HepG2 (cell line): Measurements from ENCODE around the gene TANGO2. TPM values are rescaled to one million over a fixed set of nuclear protein-coding genes. Genes with fewer than 3 reads are reported as not detected.

Experiments used
- AHR ChIP-seq: IDR thresholded peaks from 2 replicates; pipeline ENCODE4 v1.6.1; 2018; ENCODE audit warnings: missing genetic modification reagents, missing compliant biosample characterization
- ARID5B ChIP-seq: IDR thresholded peaks from 2 replicates; pipeline ENCODE4 v1.4.0; 2020; ENCODE audit warnings: mild to moderate bottlenecking, missing genetic modification reagents
- DNMT1 ChIP-seq: sonication (generic); formaldehyde crosslinking; IDR thresholded peaks from 2 replicates; pipeline ENCODE4 v1.5.1; 2020; ENCODE audit warnings: mild to moderate bottlenecking, missing genetic modification reagents
- FOXO4 ChIP-seq: sonication (generic); formaldehyde crosslinking; conservative IDR thresholded peaks from 2 replicates; pipeline ENCODE4 v1.8.1; 2023; ENCODE audit warnings: missing genetic modification reagents
- KIAA2018 ChIP-seq: sonication (generic); formaldehyde crosslinking; IDR thresholded peaks from 2 replicates; pipeline ENCODE4 v1.5.0; 2020; ENCODE audit warnings: mild to moderate bottlenecking, missing genetic modification reagents, borderline replicate concordance
- NONO ChIP-seq, 2 experiments: fragments of 450-650 bp in 1 of 2; sonication (generic) in 1 of 2; formaldehyde crosslinking in 1 of 2; IDR thresholded peaks in 1 of 2; conservative IDR thresholded peaks in 1 of 2; 2 replicates each; pipeline versions ENCODE4 v1.6.1 to v1.8.0; 2017 to 2022; ENCODE audit warnings: mild to moderate bottlenecking in 1 of 2, missing genetic modification reagents in 1 of 2, moderate library complexity in 1 of 2
- PHF5A ChIP-seq: IDR thresholded peaks from one replicate; pipeline ENCODE4 v1.6.1; 2018; ENCODE audit warnings: low read depth, missing genetic modification reagents; ENCODE audit not compliant: unreplicated experiment
- PITX1 ChIP-seq: sonication (generic); formaldehyde crosslinking; IDR thresholded peaks from 2 replicates; pipeline ENCODE4 v1.5.1; 2020; ENCODE audit warnings: mild to moderate bottlenecking, missing genetic modification reagents
- POLR2G ChIP-seq: fragments of 200-400 bp; formaldehyde crosslinking; IDR thresholded peaks from 2 replicates; pipeline ENCODE4 v1.6.1; 2018; ENCODE audit warnings: mild to moderate bottlenecking, low read depth, low read length, moderate library complexity
- SP140L ChIP-seq: sonication (generic); formaldehyde crosslinking; IDR thresholded peaks from 2 replicates; pipeline ENCODE4 v1.4.0; 2020; ENCODE audit warnings: missing genetic modification reagents, borderline replicate concordance
- SRSF1 ChIP-seq: fragments of 200-400 bp; formaldehyde crosslinking; optimal IDR thresholded peaks from 2 replicates; pipeline ENCODE3; 2017; ENCODE audit warnings: mild to moderate bottlenecking, low read depth, low read length, moderate library complexity
- ZBTB42 ChIP-seq: sonication (generic); formaldehyde crosslinking; IDR thresholded peaks from 2 replicates; pipeline ENCODE4 v1.5.0; 2020; ENCODE audit warnings: mild to moderate bottlenecking, missing genetic modification reagents
- ZNF20 ChIP-seq: sonication (generic); formaldehyde crosslinking; IDR thresholded peaks from 2 replicates; pipeline ENCODE4 v1.4.0; 2020; ENCODE audit warnings: mild to moderate bottlenecking, moderate library complexity, missing genetic modification reagents
- ZNF33B ChIP-seq: sonication (generic); formaldehyde crosslinking; IDR thresholded peaks from 2 replicates; pipeline ENCODE4 v1.5.1; 2020; ENCODE audit warnings: mild to moderate bottlenecking, missing genetic modification reagents
- ZNF672 ChIP-seq: sonication (generic); formaldehyde crosslinking; IDR thresholded peaks from 2 replicates; pipeline ENCODE4 v1.8.1; 2022; ENCODE audit warnings: missing genetic modification reagents
- polyA plus RNA-seq, 8 experiments: library from polyadenylated mRNA; depleted of rRNA in 3 of 8; stranded (reverse) in 7 of 8; unstranded in 1 of 8; fragments of >200 nt; fragmentation: Illumina TruSeq in 4 of 8; extraction: Trizol in 4 of 8; gene quantifications; 2 replicates each; pipeline versions ENCODE4 v1.2.1 to v1.2.3, GENCODE V29; 2011 to 2016; ENCODE audit warnings: low read depth in 4 of 8, missing spikeins in 1 of 8, mixed read lengths in 1 of 8; ENCODE audit not compliant: insufficient read depth in 1 of 8
- total RNA-seq, 5 experiments: library from RNA; depleted of rRNA; stranded (reverse); fragments of >200 nt; fragmentation: Illumina TruSeq; extraction: Trizol; gene quantifications; 2 replicates each; pipeline ENCODE4 v1.2.3, GENCODE V29; 2016; ENCODE audit warnings: low read depth in 1 of 5

TANGO2 gene
- total and polyA plus RNA-seq, 2 of the 13 experiments (the other 11 are each of a cell fraction or from before 2014, with no cell fraction given), result 12.9 to 14.8 TPM

- TF ChIP-seq ZNF20 (CRISPR knock-in tag) (no peak), SP140L (CRISPR knock-in tag) (no peak), KIAA2018 (CRISPR knock-in tag) (peak; percentile 46; the same call in 1 of the 2 replicates), ZNF672 (CRISPR knock-in tag) (no peak), NONO (IDR thresholded peaks at IDR 0.05) (no peak), NONO (CRISPR knock-in tag; conservative IDR thresholded peaks at IDR 0.05) (peak; percentile 13; the same call in 1 of the 2 replicates), PHF5A (no peak), ZNF33B (no peak), ZBTB42 (CRISPR knock-in tag) (no peak), ARID5B (CRISPR knock-in tag) (no peak), POLR2G (0 out of 2 replicates have a peak, but pooled peaks have one; percentile 25), AHR (CRISPR knock-in tag) (no peak), FOXO4 (no peak), SRSF1 (peak; percentile 66), DNMT1 (CRISPR knock-in tag) (no peak), PITX1 (no peak)
These were observed 3.9 kb upstream of the TANGO2 start, which contains the start of gene ARVCF (continued) for GRCh38 chr22:20016734-20017621.
